ENCODE measurements around the gene SNX20. TPM values are rescaled to one million over a fixed set of nuclear protein-coding genes. Genes with fewer than 3 reads are reported as not detected.

Gene SNX20
- total and polyA plus RNA-seq, 2 of the 4 experiments (the other 2 are of a cell fraction) = not detected

GRCh38 chr16:50696575-50697420 is 15.7 kb upstream of the SNX20 start:
- peaks cover 14% of the 10 kb centered on the region for H3K27me3 ChIP-seq (ENCODE audit: control insufficient read depth, insufficient read depth, low read length)
- no peak overlapping the region for H2BK120ac ChIP-seq (ENCODE audit: low read depth, low read length)
- no peak overlapping the region for H2AK9ac ChIP-seq (replicated peaks; ENCODE audit: low read depth, low read length, poor library complexity)
- H3K56ac ChIP-seq (ENCODE audit: extremely low read depth, insufficient read depth, low read length) = no peak overlapping the region
- H2AFZ ChIP-seq (replicated peaks; ENCODE audit: low read length, poor library complexity) = peak overlapping the region; percentile 56
- no peak overlapping the region for H4K91ac ChIP-seq (ENCODE audit: insufficient read depth, low read depth, low read length)
- no TSS peak for BruUV-seq (replicated peaks)
- H2BK15ac ChIP-seq (ENCODE audit: low read depth, low read length) = no peak overlapping the region
- no peak overlapping the region for H3K18ac ChIP-seq (ENCODE audit: low read depth, low read length)
- CTCF ChIA-PET = no interaction called here
- H2AK5ac ChIP-seq (ENCODE audit: low read depth, low read length) = no peak overlapping the region
- H3K4me1 ChIP-seq (ENCODE audit: control insufficient read depth, insufficient read depth, low read length) = no peaks in the 10 kb centered on the region
- intact Hi-C loops (cut with micrococcal nuclease) (no loop called here), dilution Hi-C loops (cut with HindIII; ENCODE audit: low sequenced_read_pairs, unreplicated experiment) (no loop called here), in situ Hi-C loops (cut with MboI; ENCODE audit: low sequenced_read_pairs) (no loop called here)
- peak; percentile 26 for DNase-seq
- H3K23ac ChIP-seq (ENCODE audit: low read depth, low read length) = no peak overlapping the region
- no peaks in the 10 kb centered on the region for H3K9me3 ChIP-seq (ENCODE audit: control insufficient read depth, insufficient read depth, low read length)
- H4K20me1 ChIP-seq (ENCODE audit: insufficient read depth, low read length) = no peaks in the 10 kb centered on the region
- POLR2A ChIA-PET (ENCODE audit: unreplicated experiment) = no interaction called here
- H3K36me3 ChIP-seq (ENCODE audit: control insufficient read depth, insufficient read depth, low read length) = no peaks in the 10 kb centered on the region
- no peak overlapping the region for H4K5ac ChIP-seq (ENCODE audit: low read depth, low read length)
- H3K79me1 ChIP-seq (ENCODE audit: low read depth in 1 of 2, low read length in 2 of 2) = no peaks in the 10 kb centered on the region
- H3K9me1 ChIP-seq (ENCODE audit: insufficient read depth, low read length) = 0 out of 2 replicates have a peak, but pooled peaks cover 4% of the 10 kb centered on the region
- 83% methylated on average over 4 of the region's 15 CpGs; no CpG with 5 or more reads in 1 of the 2 experiments for WGBS, 2 experiments (ENCODE audit: extremely low coverage in 2 of 2, insufficient read length in 1 of 2)
- H2BK20ac ChIP-seq (ENCODE audit: low read depth, low read length) = no peak overlapping the region
- TF ChIP-seq USF2 (IDR thresholded peaks at IDR 0.05; ENCODE audit: low read depth, low read length) (peak; percentile 52), MAFK (IDR thresholded peaks at IDR 0.05; ENCODE audit: low read depth, low read length) (no peak), CEBPB (IDR thresholded peaks at IDR 0.05; ENCODE audit: low read depth, low read length) (no peak)
- H3K14ac ChIP-seq (replicated peaks; ENCODE audit: low read depth, low read length) = no peak overlapping the region
- no peak overlapping the region for H3K27ac ChIP-seq (ENCODE audit: insufficient read depth, low read length)
- H3K4me2 ChIP-seq (ENCODE audit: low read depth, low read length) = no peak overlapping the region
- H3K4me3 ChIP-seq (ENCODE audit: insufficient read depth, low read depth, low read length) = no peak overlapping the region
- ATAC-seq (ENCODE audit: low read depth) = no peak
- H3K9ac ChIP-seq (ENCODE audit: low read depth, low read length) = no peak overlapping the region
- no peak overlapping the region for H3K4ac ChIP-seq (ENCODE audit: low read depth, low read length)
- no peak overlapping the region for H2BK5ac ChIP-seq (ENCODE audit: low read depth, low read length, poor library complexity, severe bottlenecking)
- H4K8ac ChIP-seq (ENCODE audit: low read depth in 2 of 2, low read length in 2 of 2) = no peak overlapping the region

All from IMR-90 (cell line).